H1 (cell line): Measurements from ENCODE around the gene UGGT2. TPM values are rescaled to one million over a fixed set of nuclear protein-coding genes. Genes with fewer than 3 reads are reported as not detected.

Experiments
- EGR1 ChIP-seq: IDR thresholded peaks from 2 replicates; pipeline ENCODE4 v1.6.1; 2011; ENCODE audit warnings: low read depth, low read length, borderline replicate concordance
- KDM4A ChIP-seq: IDR thresholded peaks from one replicate; pipeline ENCODE4 v1.7.1; 2012; ENCODE audit warnings: low read depth, mild to moderate bottlenecking, moderate library complexity, low read length, inconsistent platforms; ENCODE audit not compliant: severe bottlenecking
- polyA plus RNA-seq, 7 experiments: library from polyadenylated mRNA; depleted of rRNA in 3 of 7; stranded (reverse) in 5 of 7; unstranded in 2 of 7; fragments of >200 nt in 5 of 7; fragments of 200-250 nt in 2 of 7; gene quantifications; 1 replicate in 5 of 7; 2 replicates in 1 of 7; 4 replicates in 1 of 7; pipeline versions ENCODE4 v1.2.1 to v1.2.3, GENCODE V29; 2011 to 2013; ENCODE audit warnings: missing spikeins in 2 of 7, mixed read lengths in 2 of 7
- total RNA-seq: library from RNA; stranded (reverse); fragmentation: NEBNext Ultra II Directional; extraction: Animal tissue kit (Norgen Biotek cat#: 25700); gene quantifications from 2 replicates; pipeline ENCODE4 v1.2.1, GENCODE V29; 2021

The UGGT2 gene
- total and polyA plus RNA-seq, 2 of the 8 experiments (the other 6 are each of a cell fraction or from before 2014, with no cell fraction given) = 5.9 to 25.1 TPM

DNA sequence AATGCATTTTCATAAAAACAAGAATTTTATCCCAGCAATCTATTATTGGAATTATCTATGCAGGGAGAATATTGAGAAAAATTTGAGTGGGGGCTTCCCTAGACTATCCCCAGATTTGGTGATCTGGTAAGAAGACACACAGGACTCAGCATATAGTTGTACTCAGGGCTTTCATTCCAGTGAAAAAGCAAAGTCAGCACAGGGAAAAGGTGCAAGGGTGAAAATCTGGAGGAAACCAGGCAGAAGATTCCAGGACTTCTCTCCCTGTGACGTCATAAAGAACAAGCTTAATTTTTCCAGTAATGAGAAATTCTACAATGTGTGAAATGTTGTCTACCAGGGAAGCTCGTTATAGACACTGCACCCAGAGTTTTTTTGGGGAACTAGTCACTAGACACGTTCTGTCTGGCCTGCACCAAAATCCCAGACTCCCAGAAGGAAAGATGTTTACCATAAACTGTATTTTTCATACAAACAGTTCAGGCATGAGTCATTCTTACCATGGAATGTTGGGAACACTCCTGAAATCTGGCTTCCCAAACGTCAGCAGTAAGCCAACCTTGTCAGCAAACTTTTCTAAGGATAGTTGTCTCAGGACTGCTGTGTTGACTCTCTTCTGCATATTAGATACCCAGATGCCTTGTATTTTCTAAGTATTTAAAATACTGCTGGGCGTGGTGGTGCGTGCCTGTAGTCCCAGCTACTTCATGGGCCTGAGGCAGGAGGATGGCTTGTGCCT is 268.9 kb downstream of the UGGT2 start (continued):
- TF ChIP-seq KDM4A (no peak), EGR1 (no peak)
